ENCODE measurements around the gene TRIM62.

DNA sequence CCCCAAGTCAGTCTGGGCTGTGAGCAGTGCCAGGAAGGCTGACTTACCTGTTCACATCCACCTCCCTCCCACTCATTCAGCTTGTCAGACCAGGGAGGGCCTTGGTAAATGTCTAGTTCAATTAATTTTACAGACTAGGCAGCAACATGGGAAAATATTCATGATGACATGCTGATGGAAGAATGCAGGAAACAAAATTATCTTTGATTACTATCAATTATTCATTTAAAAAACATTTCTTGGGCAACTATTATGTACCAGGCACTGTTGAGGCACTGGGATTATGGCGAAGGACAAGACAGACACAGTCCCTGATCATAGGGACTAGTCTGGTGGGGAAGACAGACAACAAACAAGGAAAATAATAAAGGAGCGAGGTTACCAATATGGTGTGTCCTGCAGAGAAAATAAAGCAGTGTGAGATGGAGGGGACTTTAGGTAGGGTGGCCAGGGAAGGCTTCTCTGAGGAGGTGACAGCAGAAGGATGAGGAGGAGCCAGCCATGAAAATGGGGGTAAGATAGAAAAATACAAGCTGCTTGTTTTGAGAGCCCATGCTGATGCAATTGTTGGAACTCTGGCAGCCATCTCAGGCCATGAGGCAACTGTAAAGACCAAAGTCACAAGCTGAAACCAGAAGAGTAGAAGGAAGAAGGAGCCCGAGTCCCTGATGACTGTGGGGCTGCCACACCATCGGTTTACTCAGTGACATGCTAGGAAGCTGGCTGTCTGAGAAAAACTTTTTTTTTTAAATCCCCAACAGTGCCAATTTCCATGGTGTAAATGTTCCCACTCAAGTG is 14.0 kb downstream of the TRIM62 start:
- TF ChIP-seq POLR2AphosphoS5 (IDR thresholded peaks at IDR 0.05; ENCODE audit: low read depth, low read length): no peak
- TF ChIP-seq TAF1 (IDR thresholded peaks at IDR 0.05; ENCODE audit: borderline replicate concordance, insufficient read depth, low read length): no peak
- TF ChIP-seq, protein P1, sequence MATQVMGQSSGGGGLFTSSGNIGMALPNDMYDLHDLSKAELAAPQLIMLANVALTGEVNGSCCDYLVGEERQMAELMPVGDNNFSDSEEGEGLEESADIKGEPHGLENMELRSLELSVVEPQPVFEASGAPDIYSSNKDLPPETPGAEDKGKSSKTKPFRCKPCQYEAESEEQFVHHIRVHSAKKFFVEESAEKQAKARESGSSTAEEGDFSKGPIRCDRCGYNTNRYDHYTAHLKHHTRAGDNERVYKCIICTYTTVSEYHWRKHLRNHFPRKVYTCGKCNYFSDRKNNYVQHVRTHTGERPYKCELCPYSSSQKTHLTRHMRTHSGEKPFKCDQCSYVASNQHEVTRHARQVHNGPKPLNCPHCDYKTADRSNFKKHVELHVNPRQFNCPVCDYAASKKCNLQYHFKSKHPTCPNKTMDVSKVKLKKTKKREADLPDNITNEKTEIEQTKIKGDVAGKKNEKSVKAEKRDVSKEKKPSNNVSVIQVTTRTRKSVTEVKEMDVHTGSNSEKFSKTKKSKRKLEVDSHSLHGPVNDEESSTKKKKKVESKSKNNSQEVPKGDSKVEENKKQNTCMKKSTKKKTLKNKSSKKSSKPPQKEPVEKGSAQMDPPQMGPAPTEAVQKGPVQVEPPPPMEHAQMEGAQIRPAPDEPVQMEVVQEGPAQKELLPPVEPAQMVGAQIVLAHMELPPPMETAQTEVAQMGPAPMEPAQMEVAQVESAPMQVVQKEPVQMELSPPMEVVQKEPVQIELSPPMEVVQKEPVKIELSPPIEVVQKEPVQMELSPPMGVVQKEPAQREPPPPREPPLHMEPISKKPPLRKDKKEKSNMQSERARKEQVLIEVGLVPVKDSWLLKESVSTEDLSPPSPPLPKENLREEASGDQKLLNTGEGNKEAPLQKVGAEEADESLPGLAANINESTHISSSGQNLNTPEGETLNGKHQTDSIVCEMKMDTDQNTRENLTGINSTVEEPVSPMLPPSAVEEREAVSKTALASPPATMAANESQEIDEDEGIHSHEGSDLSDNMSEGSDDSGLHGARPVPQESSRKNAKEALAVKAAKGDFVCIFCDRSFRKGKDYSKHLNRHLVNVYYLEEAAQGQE (IDR thresholded peaks at IDR 0.05; ENCODE audit: insufficient read depth in 1 of 2, low read depth in 2 of 2, low read length in 2 of 2): no peak
- no peak for TF ChIP-seq SIN3A (IDR thresholded peaks at IDR 0.05; ENCODE audit: borderline replicate concordance, insufficient read depth, low read length)
